Activated CD4-positive, CD25-positive, alpha-beta regulatory T cell (primary cell): ENCODE data around the gene CKLF.
"Not testable (repeated sequence)": the region's sequence is repeated elsewhere in the genome, so short reads cannot be mapped to it uniquely, and the experiment has no call there.

Experiments used
- DNase-seq, 4 experiments: peaks; one replicate each; lab custom pipeline; 2025; lab: John Stamatoyannopoulos, UW

The CKLF gene

GRCh38 chr16:66543541-66543940 lies 8.8 kb upstream of the CKLF start:
- DNase-seq = no peak

- no peak for DNase-seq
These were observed 8.2 kb upstream of the CKLF start for GRCh38 chr16:66544016-66544757.

GRCh38 chr16:66547101-66547989 lies 5.0 kb upstream of the CKLF start:
- no peak for DNase-seq

GRCh38 chr16:66548068-66548467 lies 4.3 kb upstream of the CKLF start:
- no peak for DNase-seq

- DNase-seq = no peak
These were observed 3.5 kb upstream of the CKLF start for GRCh38 chr16:66548868-66549267.

GRCh38 chr16:66549284-66550131 lies 2.9 kb upstream of the CKLF start, which contains the start of gene TK2:
TK2 (minus strand) TSS chr16:66550122; CDS start chr16:66550061, 61 bp downstream.
- peak in 3 of 4 experiments; percentile 14 to 39 (median 29) for DNase-seq

- peak in 3 of 4 experiments; percentile 11 to 35 (median 11) for DNase-seq
These were observed 1.0 kb upstream of the CKLF start for GRCh38 chr16:66551348-66551759.

- no peak for DNase-seq
These were observed 539 bp upstream of the CKLF start for GRCh38 chr16:66551788-66552285.

- DNase-seq = no peak
These were observed 847 bp downstream of the CKLF start for GRCh38 chr16:66553223-66553622.

- DNase-seq = no peak
These were observed 1.6 kb downstream of the CKLF start for GRCh38 chr16:66554021-66554420.

GRCh38 chr16:66554495-66554894 lies 2.1 kb downstream of the CKLF start:
- DNase-seq = no peak

GRCh38 chr16:66560107-66560506 lies 7.7 kb downstream of the CKLF start:
- DNase-seq = no peak

- no peak for DNase-seq
These were observed 9.2 kb downstream of the CKLF start for GRCh38 chr16:66561381-66562080.

GRCh38 chr16:66562409-66562808 lies 10.0 kb downstream of the CKLF start:
- no peak for DNase-seq

- no peak for DNase-seq
These were observed 10.6 kb downstream of the CKLF start for GRCh38 chr16:66562986-66563385.

- no peak for DNase-seq
These were observed 11.4 kb downstream of the CKLF start for GRCh38 chr16:66563574-66564334.

GRCh38 chr16:66566051-66566901 lies 13.9 kb downstream of the CKLF start, which contains the start of gene CMTM1:
CMTM1 (plus strand) TSS chr16:66566439; CDS start chr16:66566514, 75 bp downstream.
- no peak for DNase-seq

GRCh38 chr16:66567270-66567669 lies 14.9 kb downstream of the CKLF start:
- not testable (repeated sequence) for DNase-seq

GRCh38 chr16:66568355-66568754 lies 16.0 kb downstream of the CKLF start:
- no peak for DNase-seq
